K562 (cell line): ENCODE data around the gene SAMD8. TPM values are rescaled to one million over a fixed set of nuclear protein-coding genes. Genes with fewer than 3 reads are reported as not detected.
A peak's percentile ranks its signal among the peaks of the same experiment; 100 is the strongest.

Experiments used
- CCNT2 ChIP-seq: IDR thresholded peaks from 2 replicates; pipeline ENCODE4 v1.6.1; 2011; ENCODE audit warnings: borderline replicate concordance, low read depth, mild to moderate bottlenecking, moderate library complexity, mixed read lengths, low read length; ENCODE audit not compliant: insufficient read length; ENCODE audit errors: extremely low read depth
- CEBPG ChIP-seq, 3 experiments: fragments of 200-800 bp in 1 of 3; sonication (Bioruptor generic) in 1 of 3; sonication (generic) in 1 of 3; formaldehyde crosslinking in 1 of 3; IDR thresholded peaks in 2 of 3; conservative IDR thresholded peaks in 1 of 3; 2 replicates each; pipeline versions ENCODE4 v1.6.1 to v1.8.0; 2016 to 2022; ENCODE audit warnings: missing compliant biosample characterization in 2 of 3, missing genetic modification characterization in 2 of 3, mild to moderate bottlenecking in 1 of 3, missing genetic modification reagents in 1 of 3
- DDX20 ChIP-seq: fragments of 450-650 bp; IDR thresholded peaks from 2 replicates; pipeline ENCODE4 v1.6.1; 2016; ENCODE audit warnings: missing genetic modification characterization, low read depth, mild to moderate bottlenecking, missing compliant biosample characterization, moderate library complexity
- ELK1 ChIP-seq: sonication (generic); formaldehyde crosslinking; IDR thresholded peaks from 2 replicates; pipeline ENCODE4 v1.8.1; 2022; ENCODE audit warnings: missing genetic modification reagents
- GMEB1 ChIP-seq: fragments of 250-450 bp; sonication (Bioruptor Pico); IDR thresholded peaks from 2 replicates; pipeline ENCODE4 v1.4.0; 2020; ENCODE audit warnings: mild to moderate bottlenecking
- GTF2A2 ChIP-seq: IDR thresholded peaks from 2 replicates; pipeline ENCODE4 v1.6.1; 2016; ENCODE audit warnings: mild to moderate bottlenecking, missing genetic modification characterization, missing compliant biosample characterization
- MTA2 ChIP-seq: fragments of 450-650 bp; IDR thresholded peaks from 2 replicates; pipeline ENCODE4 v1.6.1; 2016; ENCODE audit warnings: low read depth
- NCOA2 ChIP-seq, 2 experiments: fragments of 450-650 bp; IDR thresholded peaks; 2 replicates each; pipeline ENCODE4 v1.6.1; 2018; ENCODE audit warnings: mild to moderate bottlenecking in 2 of 2, moderate library complexity in 1 of 2; ENCODE audit not compliant: partially characterized antibody in 2 of 2
- SMAD2 ChIP-seq: fragments of 150-350 bp; IDR thresholded peaks from 2 replicates; pipeline ENCODE4 v1.6.1; 2014; ENCODE audit warnings: low read depth, mild to moderate bottlenecking, low read length
- ZNF212 ChIP-seq: fragments of 450-650 bp; formaldehyde crosslinking; IDR thresholded peaks from 2 replicates; pipeline ENCODE4 v1.4.0; 2020; ENCODE audit warnings: mild to moderate bottlenecking
- ZNF253 ChIP-seq: fragments of 250-450 bp; sonication (Bioruptor Pico); conservative IDR thresholded peaks from 2 replicates; pipeline ENCODE4 v1.6.1; 2021; ENCODE audit warnings: mild to moderate bottlenecking
- ZNF511 ChIP-seq: sonication (generic); formaldehyde crosslinking; IDR thresholded peaks from 2 replicates; pipeline ENCODE4 v1.8.0; 2022; ENCODE audit warnings: mild to moderate bottlenecking, missing genetic modification reagents
- polyA plus RNA-seq, 8 experiments: library from polyadenylated mRNA; depleted of rRNA in 4 of 8; stranded (reverse) in 5 of 8; unstranded in 3 of 8; fragments of >200 nt; fragmentation: Nextera tagmentation in 2 of 8; fragmentation: Illumina TruSeq in 1 of 8; extraction: Ambion mirVana in 2 of 8; extraction: Trizol in 1 of 8; gene quantifications; 2 replicates each; pipeline versions ENCODE4 v1.2.1 to v1.2.3, GENCODE V29; 2011 to 2014; ENCODE audit warnings: inconsistent platforms in 1 of 8, missing spikeins in 1 of 8
- total RNA-seq, 7 experiments: library from RNA; depleted of rRNA in 6 of 7; stranded (reverse); fragments of >200 nt in 6 of 7; fragmentation: Illumina TruSeq in 2 of 7; extraction: Trizol in 2 of 7; gene quantifications; 2 replicates each; pipeline versions ENCODE4 v1.2.1 to v1.2.3, GENCODE V29; 2011 to 2021; ENCODE audit warnings: low replicate concordance in 1 of 7

Gene SAMD8
- total and polyA plus RNA-seq, 9 of the 15 experiments (the other 6 are each of a cell fraction or from before 2014, with no cell fraction given) = 2.7 to 16.1 (median 6.2) TPM

DNA sequence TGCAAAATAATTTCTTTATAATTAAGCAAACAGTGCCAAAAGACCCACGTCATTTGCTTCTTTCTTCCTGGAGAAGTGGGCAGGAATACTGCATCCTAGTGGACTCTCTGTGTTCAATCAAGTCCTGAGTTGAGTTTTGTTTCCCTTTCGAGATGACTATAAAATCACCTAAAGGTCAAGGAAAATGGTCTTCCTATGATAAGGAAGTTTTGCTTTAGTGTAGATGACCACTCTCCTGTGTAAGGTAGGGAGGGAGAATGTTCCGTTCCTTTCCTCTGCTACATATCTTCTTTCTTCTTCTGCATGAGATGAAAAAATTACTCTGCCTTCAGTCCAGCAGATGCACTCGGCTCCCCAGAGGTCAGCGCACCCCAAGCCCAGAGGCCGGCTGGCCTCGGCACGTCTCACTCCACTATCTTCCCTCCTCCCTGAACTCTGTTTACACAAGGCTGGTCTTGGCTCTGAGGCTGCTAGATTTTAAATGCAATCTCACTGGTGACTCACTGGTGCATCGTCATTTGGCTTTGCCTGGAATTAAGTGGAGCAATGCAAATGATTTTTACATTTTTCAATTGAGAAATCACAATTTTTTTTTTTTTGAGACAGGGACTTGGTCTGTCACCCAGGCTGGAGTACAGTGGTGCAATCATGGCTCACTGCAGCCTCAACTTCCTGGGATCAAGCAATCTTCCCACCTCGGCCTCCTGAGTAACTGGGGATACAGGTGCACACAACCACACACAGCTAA, 80.5 kb downstream of the SAMD8 start (continued):
- no peak for TF ChIP-seq GTF2A2
- peak; percentile 90 for TF ChIP-seq CCNT2
- TF ChIP-seq ELK1 (CRISPR knock-in tag) = no peak
- no peak for TF ChIP-seq ZNF511 (CRISPR knock-in tag)
- no peak for TF ChIP-seq NCOA2 (IDR thresholded peaks at IDR 0.05; ENCODE audit: partially characterized antibody in 2 of 2)
- no peak for TF ChIP-seq GMEB1 (CRISPR knock-in tag)
- TF ChIP-seq DDX20 (tag) = no peak
- no peak for TF ChIP-seq ZNF212 (CRISPR knock-in tag)
- TF ChIP-seq ZNF253 = no peak
- TF ChIP-seq MTA2 = peak; percentile 61; the same call in 1 of the 2 replicates
- TF ChIP-seq SMAD2 = no peak
- TF ChIP-seq CEBPG (CRISPR knock-in tag; IDR thresholded peaks at IDR 0.05) = 0 out of 2 replicates have a peak, but pooled peaks have one; percentile 20
- TF ChIP-seq CEBPG (tag; conservative IDR thresholded peaks at IDR 0.05 in 1 of 2, IDR thresholded peaks at IDR 0.05 in 1 of 2) = peak; percentile 57 to 86; a peak in 3 of 4 replicates
